Measurements from ENCODE around the gene PSMD13. TPM values are rescaled to one million over a fixed set of nuclear protein-coding genes. Genes with fewer than 3 reads are reported as not detected.
"Not testable (repeated sequence)": the region's sequence is repeated elsewhere in the genome, so short reads cannot be mapped to it uniquely, and the experiment has no call there.

PSMD13 gene
- total RNA-seq, 1 donor from 2014 or later, result 94.1 TPM

DNA sequence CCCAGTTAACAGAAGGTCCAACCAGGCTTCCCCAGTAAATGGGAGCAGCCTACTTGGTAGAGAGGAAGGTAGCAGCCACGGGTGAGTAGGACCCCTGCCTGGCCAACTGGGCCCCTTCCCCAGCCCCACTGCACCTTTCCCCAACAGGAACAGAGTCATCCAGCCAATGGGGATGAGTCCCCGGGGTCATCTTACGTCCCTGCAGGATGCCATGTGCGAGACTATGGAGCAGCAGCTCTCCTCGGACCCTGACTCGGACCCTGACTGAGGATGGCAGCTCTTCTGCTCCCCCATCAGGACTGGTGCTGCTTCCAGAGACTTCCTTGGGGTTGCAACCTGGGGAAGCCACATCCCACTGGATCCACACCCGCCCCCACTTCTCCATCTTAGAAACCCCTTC lies 22.7 kb upstream of the PSMD13 start:
- no peak for TF ChIP-seq CTCF (IDR thresholded peaks at IDR 0.05; ENCODE audit: borderline replicate concordance)
- Histone ChIP-seq H3K9me3 (replicated peaks) (no peaks in the 10 kb centered on the region), H3K4me1 (peaks cover 26% of the 10 kb centered on the region), H3K27me3 (ENCODE audit: low read depth) (no peaks in the 10 kb centered on the region), H3K27ac (replicated peaks) (no peak overlapping the region), H3K4me3 (no peak overlapping the region), H3K36me3 (peaks cover 90% of the 10 kb centered on the region)
- intact Hi-C loops (cut with micrococcal nuclease), result no loop called here
- no peak for DNase-seq

DNA sequence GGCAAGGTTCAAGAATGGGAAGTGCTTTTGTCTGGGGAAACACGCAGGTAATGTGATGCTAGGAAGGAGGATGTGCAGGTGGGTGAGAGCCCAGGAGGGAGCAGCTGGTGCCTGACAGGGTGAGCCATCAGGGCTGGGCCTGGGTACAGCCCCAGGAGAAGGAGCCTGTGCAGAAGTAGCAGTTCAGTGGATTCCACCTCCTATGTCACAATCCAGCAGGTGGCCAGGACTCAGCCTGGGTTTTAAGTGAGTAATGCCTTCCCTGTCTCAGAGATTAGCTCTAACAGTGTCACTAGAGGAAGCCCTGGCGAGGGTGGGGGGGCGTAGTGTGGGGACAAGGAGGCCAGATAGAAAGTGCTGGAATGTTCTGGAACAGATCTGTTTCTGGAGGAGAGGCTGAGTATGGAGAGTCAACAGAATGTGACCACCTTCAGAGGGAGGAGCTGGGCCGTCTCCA lies 21.2 kb upstream of the PSMD13 start:
- H3K27me3 ChIP-seq (ENCODE audit: low read depth), result no peaks in the 10 kb centered on the region
- H3K4me3 ChIP-seq, result no peak overlapping the region
- no peak for TF ChIP-seq CTCF (IDR thresholded peaks at IDR 0.05; ENCODE audit: borderline replicate concordance)
- H3K27ac ChIP-seq (replicated peaks), result no peak overlapping the region
- peaks cover 11% of the 10 kb centered on the region for H3K4me1 ChIP-seq
- no peaks in the 10 kb centered on the region for H3K9me3 ChIP-seq (replicated peaks)
- intact Hi-C loops (cut with micrococcal nuclease), result no loop called here
- no peak for DNase-seq
- H3K36me3 ChIP-seq, result peaks cover 80% of the 10 kb centered on the region

DNA sequence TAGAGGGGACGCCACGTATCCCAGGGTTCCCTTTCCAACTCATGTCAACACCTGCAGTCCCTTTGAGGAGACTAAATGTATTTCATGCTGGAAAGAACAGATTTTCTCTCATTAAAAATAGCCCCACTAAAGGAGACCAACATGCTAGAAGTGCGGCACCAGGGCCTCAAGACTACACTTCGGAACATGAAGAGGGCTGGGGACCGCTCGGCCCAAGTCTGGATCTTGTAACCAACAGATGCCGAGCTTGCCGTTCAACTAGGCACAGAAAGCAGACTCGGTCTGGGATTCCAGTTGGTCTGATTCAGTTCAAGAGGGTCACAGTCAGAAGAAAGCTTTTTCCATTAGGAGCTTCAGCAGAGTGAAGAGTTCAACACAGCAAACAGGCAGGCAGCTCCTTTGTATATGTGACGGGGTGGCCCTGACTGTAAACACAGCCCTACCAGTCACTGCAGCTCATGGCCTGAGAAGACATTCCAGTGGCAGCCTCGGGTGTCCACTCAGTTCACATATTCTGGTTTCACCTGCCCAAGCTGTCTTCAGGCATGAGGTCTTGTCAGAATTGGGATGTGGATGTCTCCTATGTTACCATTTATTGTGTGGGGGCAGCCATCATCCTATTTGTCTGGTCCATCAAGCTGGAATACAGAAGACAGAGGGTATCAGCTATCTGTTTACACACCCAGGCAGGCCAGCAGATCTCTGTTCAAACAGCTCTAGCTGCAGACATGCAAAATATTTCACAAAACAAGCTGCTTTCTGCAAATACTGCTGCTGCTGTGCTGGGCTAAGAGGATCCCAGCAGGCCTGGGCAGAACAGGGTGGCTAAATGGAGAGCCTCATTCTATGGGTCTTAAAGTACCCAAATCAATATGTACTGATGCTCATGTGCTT lies 20.4 kb upstream of the PSMD13 start:
- TF ChIP-seq CTCF (IDR thresholded peaks at IDR 0.05; ENCODE audit: borderline replicate concordance), result no peak

DNA sequence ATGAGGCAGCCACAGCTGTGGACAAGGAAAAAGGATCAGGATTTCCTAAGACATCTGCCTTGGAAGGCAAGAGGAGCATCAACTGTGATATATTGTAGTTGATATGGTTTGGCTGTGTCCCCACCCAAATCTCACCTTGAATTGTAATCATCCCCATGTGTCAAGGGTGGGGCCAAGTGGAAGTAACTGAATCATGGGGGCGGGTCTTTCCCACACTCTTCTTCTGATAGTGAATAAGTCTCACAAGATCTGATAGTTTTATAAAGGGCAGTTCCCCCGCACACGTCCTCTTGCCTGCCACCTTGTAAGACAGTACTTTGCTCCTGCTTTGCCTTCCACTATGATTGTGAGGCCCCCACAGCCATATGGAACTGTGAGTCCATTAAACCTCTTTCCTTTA lies 19.1 kb upstream of the PSMD13 start:
- Histone ChIP-seq H3K4me3 (no peak overlapping the region), H3K27me3 (ENCODE audit: low read depth) (no peaks in the 10 kb centered on the region), H3K36me3 (peaks cover 69% of the 10 kb centered on the region), H3K4me1 (no peaks in the 10 kb centered on the region), H3K27ac (replicated peaks) (no peak overlapping the region), H3K9me3 (replicated peaks) (no peaks in the 10 kb centered on the region)
- intact Hi-C loops (cut with micrococcal nuclease), result no loop called here
- no peak for TF ChIP-seq CTCF (IDR thresholded peaks at IDR 0.05; ENCODE audit: borderline replicate concordance)
- DNase-seq, result no peak

More for the DNA sequence above, 20.4 kb upstream of the PSMD13 start:
- Histone ChIP-seq H3K27ac (replicated peaks) (no peak overlapping the region), H3K4me1 (peaks cover 3% of the 10 kb centered on the region), H3K27me3 (ENCODE audit: low read depth) (no peaks in the 10 kb centered on the region), H3K9me3 (replicated peaks) (no peaks in the 10 kb centered on the region), H3K36me3 (peaks cover 74% of the 10 kb centered on the region), H3K4me3 (no peak overlapping the region)
- intact Hi-C loops (cut with micrococcal nuclease), result no loop called here
- DNase-seq, result no peak

DNA sequence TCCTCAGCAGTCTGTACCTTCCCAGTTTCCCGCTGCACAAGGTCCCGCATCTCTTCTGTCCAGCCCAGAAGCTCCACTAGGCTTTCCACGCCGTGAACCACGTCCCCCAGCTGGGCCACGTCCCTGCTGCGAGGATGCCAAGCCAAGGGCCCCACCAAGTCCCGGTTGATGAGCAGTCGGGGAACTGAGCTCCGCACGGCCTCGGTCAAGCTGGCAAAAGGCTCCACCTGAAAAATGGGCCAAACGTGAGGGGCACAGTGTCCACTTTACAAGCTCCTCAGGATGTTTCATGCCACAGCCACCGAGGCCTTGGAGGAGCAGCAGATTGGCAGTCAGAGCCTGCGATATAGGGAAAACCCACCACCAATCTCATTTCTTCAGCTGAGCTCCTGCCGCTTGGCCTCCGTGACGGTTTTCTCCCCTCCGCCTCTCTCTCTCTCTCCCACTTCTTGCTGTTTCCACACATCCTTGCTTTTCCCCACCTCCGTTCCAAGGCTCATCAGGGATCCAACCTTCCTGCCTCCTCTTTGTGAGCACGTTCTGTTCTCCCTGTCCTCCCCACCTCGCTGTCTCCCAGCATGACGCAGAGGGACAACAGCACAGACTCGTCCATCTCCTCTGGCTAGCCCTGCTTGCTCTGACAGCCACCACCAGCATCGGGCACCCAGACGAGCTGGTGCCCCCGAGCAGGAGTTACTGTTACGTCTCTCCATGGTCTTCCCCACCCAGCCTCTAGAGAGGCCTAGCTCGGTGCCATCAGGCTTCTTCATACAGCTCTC lies 17.8 kb upstream of the PSMD13 start:
- Histone ChIP-seq H3K36me3 (peaks cover 56% of the 10 kb centered on the region), H3K4me1 (no peaks in the 10 kb centered on the region), H3K9me3 (replicated peaks) (no peaks in the 10 kb centered on the region), H3K4me3 (no peak overlapping the region), H3K27me3 (ENCODE audit: low read depth) (no peaks in the 10 kb centered on the region), H3K27ac (replicated peaks) (no peak overlapping the region)
- intact Hi-C loops (cut with micrococcal nuclease), result no loop called here
- no peak for DNase-seq
- TF ChIP-seq CTCF (IDR thresholded peaks at IDR 0.05; ENCODE audit: borderline replicate concordance), result no peak

DNA sequence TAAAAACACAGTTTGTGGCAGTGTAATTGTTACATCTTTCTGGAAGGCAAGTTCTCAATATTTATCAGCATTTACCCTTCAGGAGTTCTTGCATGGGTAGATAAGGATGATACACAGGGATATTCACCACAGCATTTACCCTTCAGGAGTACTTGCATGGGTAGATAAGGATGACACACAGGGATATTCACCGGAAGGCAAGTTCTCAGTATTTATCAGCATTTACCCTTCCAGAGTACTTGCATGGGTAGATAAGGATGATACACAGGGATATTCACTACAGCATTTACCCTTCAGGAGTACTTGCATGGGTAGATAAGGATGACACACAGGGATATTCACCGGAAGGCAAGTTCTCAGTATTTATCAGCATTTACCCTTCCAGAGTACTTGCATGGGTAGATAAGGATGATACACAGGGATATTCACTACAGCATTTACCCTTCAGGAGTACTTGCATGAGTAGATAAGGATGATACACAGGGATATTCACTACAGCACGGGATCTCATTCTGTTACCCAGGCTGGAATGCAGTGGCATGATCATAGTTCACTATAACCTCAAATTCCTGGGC lies 16.0 kb upstream of the PSMD13 start:
- H3K36me3 ChIP-seq, result peaks cover 39% of the 10 kb centered on the region
- DNase-seq; H3K9me3 ChIP-seq (replicated peaks); H3K4me1 ChIP-seq; intact Hi-C loops (cut with micrococcal nuclease); H3K4me3 ChIP-seq; H3K27ac ChIP-seq (replicated peaks); H3K27me3 ChIP-seq (ENCODE audit: low read depth): not testable (repeated sequence)

Data from left ventricle myocardium inferior (tissue), 1 donor.